HG03066 (cell line): ENCODE measurements around the gene FBH1.
"Not testable (repeated sequence)": the region's sequence is repeated elsewhere in the genome, so short reads cannot be mapped to it uniquely, and the experiment has no call there.

Experiments
- ATAC-seq: cut with Tn5 transposase; IDR thresholded peaks from one replicate; pipeline ENCODE4 v1.9.1; 2021; ENCODE audit warnings: low read depth; ENCODE audit not compliant: unreplicated experiment

The FBH1 gene

DNA sequence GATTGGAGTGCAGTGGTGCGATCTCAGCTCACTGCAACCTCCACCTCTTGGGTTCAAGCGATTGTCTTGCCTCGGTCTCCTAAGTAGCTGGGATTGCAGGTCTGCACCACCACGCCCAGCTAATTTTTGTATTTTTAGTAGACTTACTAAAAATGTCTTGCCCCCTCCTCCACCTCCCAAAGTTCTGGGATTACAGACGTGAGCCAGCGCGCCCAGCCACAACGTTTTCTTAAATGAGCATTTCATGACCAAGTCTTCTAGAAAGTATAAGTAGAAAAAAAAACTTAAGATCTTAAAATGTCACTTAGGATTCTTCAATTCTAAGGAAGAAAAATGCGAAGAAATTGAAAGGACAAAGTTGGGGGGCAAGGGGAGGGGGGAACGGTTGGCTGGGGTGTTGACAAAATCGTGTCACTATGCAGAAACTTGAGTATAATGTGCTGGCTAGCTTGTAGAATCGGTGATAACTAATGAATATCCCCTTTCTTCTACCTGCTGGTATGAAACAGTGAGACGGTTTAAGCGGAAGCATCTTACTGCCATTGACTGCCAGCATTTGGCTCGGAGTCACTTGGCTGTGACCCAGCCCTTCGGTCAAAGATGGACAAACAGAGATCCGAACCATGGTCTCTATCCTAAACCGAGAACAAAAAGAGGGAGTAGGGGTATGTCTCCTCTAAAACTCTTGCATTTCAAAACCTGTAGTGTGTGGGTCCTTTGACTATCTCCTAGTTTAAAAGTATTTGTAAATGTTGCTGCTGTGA lies 12.7 kb downstream of the FBH1 start:
- no peak for ATAC-seq

DNA sequence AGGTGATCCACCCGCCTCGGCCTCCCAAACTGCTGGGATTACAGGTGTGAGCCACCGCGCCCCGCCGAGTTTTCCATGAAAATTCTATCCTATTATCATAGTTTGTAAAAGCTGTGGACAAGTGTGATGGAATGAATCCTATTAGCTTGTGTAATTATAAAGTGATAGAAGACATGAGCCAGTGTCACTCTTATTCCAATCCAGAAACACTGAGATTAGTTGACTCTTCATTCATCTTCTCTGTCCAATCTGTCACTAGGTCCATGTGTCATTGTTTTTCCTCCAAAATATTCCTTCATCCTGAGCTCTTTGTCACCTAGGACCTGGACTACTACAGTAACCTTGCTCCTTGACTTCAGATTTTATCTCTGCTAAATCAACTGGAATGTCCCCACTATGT lies 13.5 kb downstream of the FBH1 start:
- ATAC-seq, result no peak

DNA sequence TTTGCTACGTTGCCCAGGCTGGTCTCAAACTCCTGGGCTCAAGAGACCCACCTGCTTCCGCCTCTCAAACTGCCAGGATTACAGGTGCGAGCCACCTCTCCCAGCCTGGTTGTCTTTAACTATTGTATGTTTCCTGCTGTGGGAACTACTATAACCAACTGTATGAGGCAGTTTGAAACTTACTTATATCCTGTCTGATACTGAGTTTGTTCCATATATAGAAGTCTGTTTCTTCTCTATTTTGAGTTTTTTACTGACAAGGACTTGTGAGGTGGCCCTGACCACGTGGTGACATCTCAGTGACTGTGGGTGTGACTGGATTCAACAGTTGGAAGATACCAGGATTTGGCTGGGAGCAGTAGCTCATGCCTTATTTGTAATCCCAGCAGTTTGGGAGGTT lies 14.2 kb downstream of the FBH1 start:
- peak; percentile 99 for ATAC-seq

DNA sequence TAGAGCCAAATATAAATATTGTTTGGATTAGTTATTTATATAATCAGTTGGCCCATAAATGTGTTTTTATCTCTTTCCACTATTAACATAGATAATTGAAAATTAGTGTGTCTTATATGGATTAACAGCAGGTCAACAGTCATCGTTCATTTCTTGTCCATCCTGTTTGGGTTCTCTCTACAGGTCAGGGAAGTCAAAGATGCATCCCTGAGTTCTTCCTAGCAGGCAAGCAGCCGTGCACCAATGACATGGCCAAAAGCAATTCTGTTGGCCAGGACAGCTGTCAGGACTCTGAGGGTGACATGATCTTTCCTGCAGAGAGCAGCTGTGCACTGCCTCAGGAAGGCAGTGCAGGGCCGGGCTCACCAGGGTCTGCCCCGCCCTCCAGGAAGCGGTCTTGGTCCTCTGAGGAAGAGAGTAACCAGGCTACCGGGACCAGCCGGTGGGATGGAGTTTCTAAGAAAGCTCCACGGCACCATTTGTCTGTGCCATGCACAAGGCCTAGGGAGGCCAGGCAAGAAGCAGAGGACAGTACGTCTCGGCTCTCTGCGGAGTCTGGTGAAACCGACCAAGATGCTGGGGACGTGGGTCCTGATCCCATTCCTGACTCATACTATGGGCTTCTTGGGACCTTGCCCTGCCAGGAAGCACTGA lies 15.9 kb downstream of the FBH1 start:
- no peak for ATAC-seq

DNA sequence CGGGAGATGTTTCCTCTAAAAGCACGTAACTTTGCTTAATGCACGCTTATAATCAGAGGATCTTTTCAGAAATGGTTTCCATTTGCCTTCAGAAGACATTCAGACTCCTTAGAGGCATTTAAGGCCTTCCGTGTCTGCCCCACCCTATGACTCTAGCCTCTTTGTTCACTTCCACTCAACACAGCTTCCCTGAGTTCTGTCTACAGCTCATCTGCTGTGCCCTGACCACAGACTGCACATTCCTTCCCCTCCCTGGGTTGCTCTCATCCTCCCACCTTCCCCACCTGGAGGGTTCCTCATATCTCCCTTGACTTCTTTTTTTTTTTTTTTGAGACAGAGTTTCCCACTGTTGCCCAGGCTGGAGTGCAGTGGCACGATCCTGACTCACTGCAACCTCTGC lies 16.6 kb downstream of the FBH1 start:
- no peak for ATAC-seq

DNA sequence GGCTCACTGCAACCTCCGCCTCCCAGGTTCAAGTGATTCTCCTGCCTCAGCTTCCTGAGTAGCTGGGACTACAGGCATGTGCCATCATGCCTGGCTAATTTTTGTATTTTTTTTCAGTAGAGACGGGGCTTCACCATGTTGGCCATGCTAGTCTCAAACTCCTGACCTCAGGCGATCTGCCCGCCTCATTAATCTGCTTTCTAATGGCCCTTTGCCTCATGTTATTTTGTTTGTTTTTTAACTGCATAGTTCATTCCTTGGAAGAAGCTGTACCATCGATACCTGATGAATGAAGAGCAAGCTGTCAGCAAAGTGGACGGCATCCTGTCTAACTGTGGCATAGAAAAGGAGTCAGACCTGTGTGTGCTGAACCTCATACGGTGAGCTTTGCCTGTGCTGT lies 18.6 kb downstream of the FBH1 start:
- ATAC-seq, result not testable (repeated sequence)

DNA sequence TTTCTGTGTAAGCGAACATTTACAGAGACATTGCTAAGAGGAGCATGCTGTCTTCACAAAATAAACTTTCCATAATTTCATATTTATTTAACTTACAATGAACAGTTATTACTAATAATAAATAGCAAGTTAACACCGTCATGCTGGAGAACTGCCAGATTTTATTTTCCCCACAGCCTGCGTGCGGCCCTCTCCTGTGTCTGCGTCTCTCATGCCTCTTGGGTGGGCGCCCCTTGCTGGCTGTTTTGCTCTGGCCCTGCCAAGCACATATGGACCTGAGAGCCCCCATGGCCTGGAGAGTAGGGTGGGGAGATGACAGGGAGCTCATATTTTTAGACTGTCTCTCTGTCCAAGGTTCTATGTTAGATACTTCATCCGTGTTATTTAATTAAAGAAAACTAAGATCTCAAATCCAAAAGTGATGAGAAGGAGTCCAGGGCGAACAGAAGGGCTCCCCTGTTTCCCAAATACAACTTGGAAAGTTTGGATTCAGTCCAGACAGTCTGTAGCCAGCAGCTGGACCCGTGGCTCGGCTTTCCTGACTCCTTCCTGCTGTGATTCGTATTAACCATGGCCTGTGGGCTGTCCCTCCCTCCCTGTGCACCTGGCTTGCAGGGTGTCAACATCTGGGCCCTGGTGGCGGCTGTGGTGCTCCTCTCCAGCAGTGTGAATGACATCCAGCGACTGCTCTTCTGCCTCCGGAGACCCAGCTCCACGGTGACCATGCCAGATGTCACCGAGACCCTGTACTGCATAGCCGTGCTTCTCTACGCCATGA lies 20.5 kb downstream of the FBH1 start:
- no peak for ATAC-seq

DNA sequence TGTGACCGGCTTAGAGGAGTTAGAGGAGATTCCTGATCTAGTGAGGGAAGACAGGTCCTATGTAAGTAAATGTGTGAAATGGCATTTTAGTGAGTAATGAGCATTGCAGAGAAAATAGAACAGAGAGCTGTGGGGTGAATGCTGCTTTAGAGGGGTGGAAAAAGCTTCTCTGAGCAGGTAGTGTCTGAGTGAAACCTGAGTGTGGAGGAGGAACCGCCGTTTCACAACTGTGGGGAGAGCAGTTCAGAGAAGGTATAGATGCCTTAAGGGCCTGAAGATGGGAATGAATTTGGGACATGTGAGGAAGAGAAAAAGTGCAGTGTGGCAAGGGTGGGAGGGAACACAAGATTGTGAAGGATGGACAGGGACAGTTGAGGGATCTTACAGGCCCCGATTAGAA lies 21.6 kb downstream of the FBH1 start:
- ATAC-seq, result no peak

DNA sequence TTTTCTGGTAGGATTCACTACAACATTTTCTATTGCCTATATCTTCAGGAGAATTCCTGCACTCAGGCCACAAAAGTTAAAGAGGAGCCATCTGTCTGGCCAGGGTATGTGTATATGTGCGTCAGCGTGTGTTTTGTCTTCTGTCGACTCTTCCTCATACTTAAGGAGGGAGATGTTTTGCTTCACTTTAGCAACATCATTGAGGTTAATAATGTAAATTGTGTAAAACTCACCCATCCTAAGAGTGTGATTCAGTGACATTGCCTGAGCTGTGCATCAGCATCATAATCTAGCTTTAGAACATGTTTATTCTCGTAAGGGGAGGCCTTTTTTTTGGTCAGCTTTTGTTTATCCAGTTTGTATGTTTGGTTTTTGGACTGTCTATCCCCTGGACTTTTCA lies 23.7 kb downstream of the FBH1 start:
- ATAC-seq, result no peak

DNA sequence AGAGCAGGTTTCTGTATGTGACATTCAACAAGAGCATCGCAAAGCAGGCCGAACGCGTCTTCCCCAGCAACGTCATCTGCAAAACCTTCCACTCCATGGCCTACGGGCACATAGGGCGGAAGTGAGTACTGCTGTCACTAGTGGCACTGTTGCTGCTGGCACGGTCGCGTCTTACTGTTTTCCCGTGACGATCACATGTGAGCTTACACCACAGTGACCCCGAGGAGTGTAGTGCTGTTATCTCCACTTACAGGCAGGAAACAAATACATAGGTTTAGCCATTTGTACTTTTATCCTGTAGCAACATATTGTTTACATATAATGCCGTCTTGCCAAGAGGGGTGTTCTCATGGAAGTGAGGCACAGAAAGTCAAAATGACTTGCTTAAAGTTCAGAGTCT lies 25.4 kb downstream of the FBH1 start:
- no peak for ATAC-seq

DNA sequence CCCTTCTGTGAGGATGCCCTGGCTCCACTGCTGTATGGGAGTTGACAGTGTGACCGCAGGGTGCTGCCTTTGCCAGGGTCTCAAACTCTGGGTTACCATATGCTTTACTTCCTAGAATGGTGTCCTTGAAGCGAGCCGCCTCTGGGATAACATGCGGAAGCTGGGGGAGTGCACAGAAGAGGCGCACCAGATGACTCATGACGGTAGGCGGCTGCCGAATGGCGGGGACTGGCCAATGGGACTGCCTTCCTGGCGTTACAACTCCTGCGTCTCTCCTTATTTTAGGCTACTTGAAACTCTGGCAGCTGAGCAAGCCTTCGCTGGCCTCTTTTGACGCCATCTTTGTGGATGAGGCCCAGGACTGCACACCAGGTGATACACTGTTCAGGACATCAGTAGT lies 27.3 kb downstream of the FBH1 start:
- ATAC-seq, result no peak

DNA sequence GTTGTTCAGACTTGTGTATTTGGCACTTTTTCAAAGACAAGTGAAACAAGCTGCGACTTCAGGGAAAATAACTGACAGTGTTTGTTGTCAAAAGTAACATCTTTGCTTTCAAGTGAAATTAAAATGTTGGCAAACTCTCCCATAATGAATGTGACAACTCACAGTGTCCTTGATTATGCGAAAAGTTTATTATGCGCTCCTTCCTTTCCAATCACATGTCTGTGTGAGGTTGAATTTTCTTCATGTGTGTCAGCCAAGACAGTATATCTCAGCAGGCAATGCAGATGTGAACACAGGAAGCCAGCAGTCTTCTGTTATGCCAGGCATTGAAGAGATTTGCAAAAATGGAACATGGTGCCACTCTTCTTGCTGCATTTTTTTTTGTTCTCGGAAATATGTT lies 28.7 kb downstream of the FBH1 start:
- ATAC-seq, result no peak

DNA sequence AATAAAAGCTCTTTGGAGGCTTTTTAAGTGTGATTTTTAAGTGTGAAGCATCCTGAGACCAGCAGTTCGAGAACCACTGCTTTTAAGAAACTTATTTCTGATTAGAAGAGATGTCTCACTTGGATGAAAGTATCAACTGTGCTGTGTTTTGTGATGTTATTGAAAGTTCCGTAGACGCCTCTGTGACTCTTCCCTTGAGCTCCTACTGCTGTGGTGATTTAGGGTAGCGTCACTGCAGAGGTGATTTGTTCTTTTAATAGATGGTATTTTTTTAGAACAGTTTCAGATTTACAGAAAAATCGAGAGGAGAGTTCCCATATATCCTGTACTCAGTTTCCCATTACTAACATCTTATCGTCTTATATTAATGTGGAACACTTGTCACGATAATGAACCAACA lies 29.5 kb downstream of the FBH1 start:
- ATAC-seq, result no peak

DNA sequence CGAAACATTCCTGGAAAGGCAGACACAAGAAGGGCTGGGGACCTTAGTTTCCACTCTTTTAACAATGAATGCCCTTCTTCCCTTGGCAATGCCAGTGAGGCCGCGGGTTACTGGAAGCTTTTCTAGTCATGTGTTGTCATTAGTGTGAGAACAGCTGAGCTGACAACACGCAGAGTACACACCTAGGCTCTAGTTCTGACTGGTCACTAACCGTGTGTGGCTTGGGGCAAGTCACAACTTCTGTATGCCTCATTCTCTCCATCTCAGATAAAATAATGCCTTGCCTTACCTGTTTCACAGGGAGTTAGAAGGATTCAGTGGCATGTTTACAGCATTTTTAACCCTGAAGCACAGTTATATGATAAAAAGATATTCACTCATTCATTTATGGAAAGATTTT lies 31.7 kb downstream of the FBH1 start:
- no peak for ATAC-seq

DNA sequence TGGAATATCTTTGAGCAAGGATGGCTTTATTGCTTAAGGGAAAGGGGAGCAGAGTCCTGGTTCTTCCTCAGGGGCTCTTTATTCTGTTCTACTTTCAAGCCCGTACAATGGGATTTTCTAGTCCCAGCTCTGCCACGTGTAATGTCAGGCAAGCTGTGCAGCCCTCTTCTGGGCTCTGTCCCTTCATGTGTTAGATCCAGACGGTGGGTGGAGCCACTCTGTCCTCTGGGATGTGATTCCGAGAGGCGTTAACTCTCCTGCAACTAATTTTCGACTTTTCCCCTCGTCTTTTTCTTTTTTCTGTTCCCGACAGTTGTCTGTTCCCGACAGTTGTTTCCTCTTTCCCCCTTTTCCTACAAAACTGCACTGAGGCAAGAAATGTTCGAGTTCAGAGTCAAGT lies 34.8 kb downstream of the FBH1 start:
- no peak for ATAC-seq

DNA sequence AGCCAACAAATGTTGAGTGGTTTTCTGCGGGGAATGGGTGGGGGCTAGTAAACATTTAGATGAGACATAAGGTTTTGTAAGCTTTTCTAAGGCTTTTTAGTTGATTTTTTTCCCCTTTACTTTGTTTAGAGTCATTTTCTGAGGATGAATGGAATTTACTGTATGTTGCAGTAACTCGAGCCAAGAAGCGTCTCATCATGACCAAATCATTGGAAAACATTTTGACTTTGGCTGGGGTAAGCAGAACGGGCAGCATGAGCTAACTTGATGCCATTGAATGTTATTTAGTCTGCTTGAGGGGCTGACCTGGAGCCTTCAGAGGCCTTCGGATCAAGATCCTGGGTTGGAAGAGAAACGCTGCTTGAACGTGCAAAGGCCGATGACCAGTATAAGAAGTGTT lies 37.3 kb downstream of the FBH1 start:
- no peak for ATAC-seq

DNA sequence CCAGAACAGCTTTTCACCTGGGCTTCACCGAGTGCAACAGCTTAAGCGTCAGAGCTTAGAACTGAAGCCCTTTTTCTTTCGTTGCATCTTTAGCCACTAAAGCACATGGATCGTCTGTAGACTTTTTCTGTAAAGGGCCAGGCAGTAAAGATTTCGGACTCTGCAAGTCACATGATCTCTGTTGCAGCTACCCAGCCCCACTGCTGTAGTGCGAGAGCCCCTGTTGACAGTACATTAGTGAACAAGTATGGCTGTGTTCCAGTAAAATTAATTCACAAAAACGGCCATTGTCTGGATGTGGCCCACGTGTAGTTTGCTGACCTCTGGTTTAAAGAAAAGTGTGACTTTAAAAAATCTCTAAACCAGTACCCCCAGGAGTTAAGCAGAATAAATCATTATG lies 39.4 kb downstream of the FBH1 start:
- no peak for ATAC-seq

DNA sequence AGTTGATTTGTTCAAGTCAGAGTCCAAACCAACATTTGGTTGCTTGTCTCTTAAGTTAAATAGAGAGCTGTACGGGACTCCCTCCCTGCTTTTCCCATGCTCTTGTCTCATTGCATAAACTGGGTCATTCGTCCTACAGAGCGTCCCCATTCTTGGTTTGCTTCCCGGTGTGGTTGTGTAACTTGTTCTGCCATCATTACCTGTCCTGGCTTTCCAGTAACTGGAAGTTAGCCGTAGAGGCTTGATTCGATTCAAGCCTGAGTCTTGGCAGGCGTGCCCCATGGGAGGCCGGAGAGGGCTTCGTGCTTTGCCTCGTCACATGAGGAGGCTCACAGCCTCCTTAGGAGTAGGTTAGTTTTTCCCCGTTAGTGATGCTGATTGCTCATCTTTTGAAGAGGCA lies 40.2 kb downstream of the FBH1 start:
- no peak for ATAC-seq

DNA sequence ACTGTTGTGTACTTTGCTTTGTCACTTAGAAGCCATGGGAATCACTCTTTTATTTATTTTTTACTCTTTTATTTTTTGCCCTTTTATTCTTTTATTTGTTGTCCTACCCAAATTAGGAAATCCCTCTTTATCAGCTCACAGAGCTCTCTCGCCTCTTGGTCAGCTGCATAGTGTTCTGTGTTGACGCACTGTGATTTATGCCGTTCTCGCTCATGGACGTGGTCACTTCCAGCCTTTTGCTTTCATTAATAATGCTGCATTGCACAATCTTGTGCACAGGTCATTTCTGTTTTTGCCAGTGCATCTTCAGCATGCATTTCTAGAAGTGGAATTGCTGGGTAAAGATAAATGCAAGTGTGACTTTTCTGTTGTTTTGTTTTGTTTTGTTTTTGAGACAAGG lies 42.3 kb downstream of the FBH1 start:
- no peak for ATAC-seq

DNA sequence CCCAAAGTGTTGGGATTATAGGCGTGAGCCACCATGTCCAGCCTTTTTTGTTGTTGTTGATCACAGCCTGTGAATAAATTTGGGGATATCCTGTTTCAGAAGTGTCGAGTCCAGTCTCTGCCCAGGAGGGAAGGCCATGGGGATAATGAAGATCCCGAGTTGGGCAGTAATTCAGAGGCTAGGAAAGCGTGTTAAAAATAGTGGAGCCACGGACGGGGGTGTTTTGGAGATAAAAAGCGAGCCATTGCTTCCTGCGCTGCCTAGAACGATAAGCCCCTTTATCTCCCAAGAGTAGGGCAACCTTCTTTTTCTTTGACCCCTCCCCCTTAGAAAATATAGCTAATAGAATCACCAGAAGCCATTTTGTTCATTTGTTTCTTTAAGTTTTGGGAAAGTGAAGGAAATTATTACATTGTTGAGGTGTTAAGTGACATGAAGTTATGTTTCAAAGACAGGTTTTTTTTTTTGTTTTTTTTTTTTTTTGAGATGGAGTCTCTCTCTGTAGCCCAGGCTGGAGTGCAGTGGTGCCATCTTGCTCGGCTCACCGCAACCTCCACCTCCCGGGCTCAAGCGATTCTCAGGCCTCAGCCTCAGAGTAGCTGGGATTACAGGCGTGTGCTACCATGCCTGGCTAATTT lies 44.0 kb downstream of the FBH1 start:
- ATAC-seq, result no peak

DNA sequence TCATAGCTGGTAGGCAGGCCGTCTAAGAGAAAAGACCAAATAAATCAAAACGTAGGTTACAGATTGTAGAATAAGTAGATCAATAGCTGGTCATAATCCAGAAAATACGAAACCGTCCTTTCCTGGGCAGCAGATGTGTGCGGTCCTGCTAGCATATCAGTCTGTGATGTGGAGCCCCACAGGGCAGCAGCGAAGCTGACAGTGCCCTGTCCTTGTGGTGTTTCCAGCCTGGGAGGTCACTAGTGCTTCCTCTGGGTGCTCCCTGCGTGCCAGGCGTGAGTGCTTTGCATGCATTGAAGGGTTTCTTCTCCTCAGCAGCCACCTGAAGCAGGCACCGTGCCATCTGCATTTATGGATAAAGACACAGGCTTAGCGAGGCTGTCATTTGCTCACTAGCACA lies 45.6 kb downstream of the FBH1 start:
- ATAC-seq, result no peak
